ENCODE results near the gene DNAH11.

Gene DNAH11

DNA sequence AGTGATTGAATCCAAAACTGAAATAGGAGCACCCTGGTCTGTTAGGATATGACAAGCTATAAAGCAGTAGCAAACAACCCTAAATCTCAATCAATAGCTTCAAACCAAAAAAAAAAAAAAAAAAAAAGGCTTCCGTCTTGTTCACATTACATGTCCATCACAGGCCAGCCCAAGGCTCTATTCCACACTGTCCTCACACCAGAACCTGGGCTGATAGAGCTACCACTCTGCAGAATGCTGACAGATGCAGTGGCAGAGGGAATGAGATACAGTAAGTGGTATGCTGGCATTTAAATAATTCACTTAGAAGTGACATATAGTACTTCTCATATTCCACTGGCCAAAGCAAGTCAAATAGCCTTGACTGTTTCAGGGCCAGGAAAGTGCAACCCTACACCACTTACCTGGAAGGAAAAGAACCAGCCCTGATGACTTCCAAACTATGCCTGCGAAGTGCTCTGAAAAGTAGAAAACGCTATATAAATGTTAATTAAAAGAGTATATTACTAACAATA lies 397.1 kb downstream of the DNAH11 start:
- no peak overlapping the region for H3K4me3 Mint-ChIP-seq
- peaks cover 24% of the 10 kb centered on the region for H3K4me1 Mint-ChIP-seq
- peaks cover 41% of the 10 kb centered on the region for H3K36me3 Mint-ChIP-seq (ENCODE audit: low read depth)
- peaks cover 20% of the 10 kb centered on the region for H3K9me3 Mint-ChIP-seq
- TF ChIP-seq, protein P1, sequence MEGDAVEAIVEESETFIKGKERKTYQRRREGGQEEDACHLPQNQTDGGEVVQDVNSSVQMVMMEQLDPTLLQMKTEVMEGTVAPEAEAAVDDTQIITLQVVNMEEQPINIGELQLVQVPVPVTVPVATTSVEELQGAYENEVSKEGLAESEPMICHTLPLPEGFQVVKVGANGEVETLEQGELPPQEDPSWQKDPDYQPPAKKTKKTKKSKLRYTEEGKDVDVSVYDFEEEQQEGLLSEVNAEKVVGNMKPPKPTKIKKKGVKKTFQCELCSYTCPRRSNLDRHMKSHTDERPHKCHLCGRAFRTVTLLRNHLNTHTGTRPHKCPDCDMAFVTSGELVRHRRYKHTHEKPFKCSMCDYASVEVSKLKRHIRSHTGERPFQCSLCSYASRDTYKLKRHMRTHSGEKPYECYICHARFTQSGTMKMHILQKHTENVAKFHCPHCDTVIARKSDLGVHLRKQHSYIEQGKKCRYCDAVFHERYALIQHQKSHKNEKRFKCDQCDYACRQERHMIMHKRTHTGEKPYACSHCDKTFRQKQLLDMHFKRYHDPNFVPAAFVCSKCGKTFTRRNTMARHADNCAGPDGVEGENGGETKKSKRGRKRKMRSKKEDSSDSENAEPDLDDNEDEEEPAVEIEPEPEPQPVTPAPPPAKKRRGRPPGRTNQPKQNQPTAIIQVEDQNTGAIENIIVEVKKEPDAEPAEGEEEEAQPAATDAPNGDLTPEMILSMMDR (IDR thresholded peaks at IDR 0.05; ENCODE audit: unreplicated experiment in 3 of 3) = no peak
- H3K27me3 Mint-ChIP-seq (ENCODE audit: low read depth) = peaks cover 4% of the 10 kb centered on the region
- H3K27ac Mint-ChIP-seq = no peak overlapping the region

GRCh38 chr7:21941611-21942141 lies 398.8 kb downstream of the DNAH11 start:
- Mint-ChIP-seq H3K4me3 (peak overlapping the region in 1 of 3 experiments; percentile 18), H3K36me3 (ENCODE audit: low read depth) (peaks cover 27% of the 10 kb centered on the region), H3K27ac (no peak overlapping the region), H3K4me1 (peaks cover 24% of the 10 kb centered on the region), H3K27me3 (ENCODE audit: low read depth) (peaks cover 4% of the 10 kb centered on the region), H3K9me3 (peaks cover 7% of the 10 kb centered on the region)
- TF ChIP-seq, protein P1 (IDR thresholded peaks at IDR 0.05; ENCODE audit: unreplicated experiment in 3 of 3) = no peak

- Mint-ChIP-seq H3K4me3 (peak overlapping the region; percentile 62 to 70 (median 69)), H3K27me3 (ENCODE audit: low read depth) (peaks cover 4% of the 10 kb centered on the region), H3K9me3 (peaks cover 3% of the 10 kb centered on the region), H3K36me3 (ENCODE audit: low read depth) (peaks cover 17% of the 10 kb centered on the region), H3K4me1 (peaks cover 24% of the 10 kb centered on the region), H3K27ac (peak overlapping the region in 1 of 3 experiments; percentile 44)
- TF ChIP-seq, protein P1 (IDR thresholded peaks at IDR 0.05; ENCODE audit: unreplicated experiment in 3 of 3) = no peak
Measured at GRCh38 chr7:21942955-21943354, 400.1 kb downstream of the DNAH11 start.

- TF ChIP-seq, protein P1 (IDR thresholded peaks at IDR 0.05; ENCODE audit: unreplicated experiment in 3 of 3) = no peak
- Mint-ChIP-seq H3K9me3 (no peaks in the 10 kb centered on the region), H3K27me3 (ENCODE audit: low read depth) (peaks cover 4% of the 10 kb centered on the region), H3K4me3 (peak overlapping the region; percentile 62 to 70 (median 69)), H3K4me1 (peaks cover 28% of the 10 kb centered on the region), H3K27ac (peak overlapping the region in 1 of 3 experiments; percentile 44), H3K36me3 (ENCODE audit: low read depth) (peaks cover 13% of the 10 kb centered on the region)
Measured at GRCh38 chr7:21943436-21943835, 400.6 kb downstream of the DNAH11 start.

GRCh38 chr7:21944616-21945453 lies 402.0 kb downstream of the DNAH11 start:
- TF ChIP-seq, protein P1 (IDR thresholded peaks at IDR 0.05; ENCODE audit: unreplicated experiment in 3 of 3) = no peak
- Mint-ChIP-seq H3K9me3 (no peaks in the 10 kb centered on the region), H3K36me3 (ENCODE audit: low read depth) (peaks cover 2% of the 10 kb centered on the region), H3K4me3 (peak overlapping the region; percentile 90 to 94 (median 92)), H3K27me3 (ENCODE audit: low read depth) (peaks cover 8% of the 10 kb centered on the region), H3K4me1 (peaks cover 34% of the 10 kb centered on the region), H3K27ac (peak overlapping the region; percentile 54 to 90 (median 84))

All from nephron (organoid).